Transverse colon (tissue), 4 donors: ENCODE data around the gene HMGB1.

ENCODE experiments used
- EP300 ChIP-seq: sonication (generic); formaldehyde crosslinking; IDR thresholded peaks from one replicate; pipeline ENCODE4 v1.6.1; 2017; ENCODE audit warnings: antibody characterized with exemption, low read depth
- POLR2A ChIP-seq: fragments of 450-650 bp; IDR thresholded peaks from one replicate; pipeline ENCODE4 v1.6.1; 2016; ENCODE audit warnings: antibody characterized with exemption, mild to moderate bottlenecking, moderate library complexity
- POLR2AphosphoS5 ChIP-seq, 3 donors: sonication (generic); formaldehyde crosslinking; IDR thresholded peaks; one replicate each; pipeline ENCODE4 v1.6.1; 2016; ENCODE audit warnings: antibody characterized with exemption in 3 of 3
- TF ChIP-seq, protein P1 (sequence below), 5 experiments: fragments of 200-600 bp in 3 of 5; fragments of 450-650 bp in 2 of 5; sonication (generic) in 3 of 5; IDR thresholded peaks; 1 replicate in 2 of 5; 2 replicates in 3 of 5; pipeline ENCODE4 v1.5.1; 2016 to 2017; ENCODE audit warnings: antibody characterized with exemption in 5 of 5, inconsistent platforms in 3 of 5, mild to moderate bottlenecking in 2 of 5, moderate library complexity in 1 of 5

DNA sequence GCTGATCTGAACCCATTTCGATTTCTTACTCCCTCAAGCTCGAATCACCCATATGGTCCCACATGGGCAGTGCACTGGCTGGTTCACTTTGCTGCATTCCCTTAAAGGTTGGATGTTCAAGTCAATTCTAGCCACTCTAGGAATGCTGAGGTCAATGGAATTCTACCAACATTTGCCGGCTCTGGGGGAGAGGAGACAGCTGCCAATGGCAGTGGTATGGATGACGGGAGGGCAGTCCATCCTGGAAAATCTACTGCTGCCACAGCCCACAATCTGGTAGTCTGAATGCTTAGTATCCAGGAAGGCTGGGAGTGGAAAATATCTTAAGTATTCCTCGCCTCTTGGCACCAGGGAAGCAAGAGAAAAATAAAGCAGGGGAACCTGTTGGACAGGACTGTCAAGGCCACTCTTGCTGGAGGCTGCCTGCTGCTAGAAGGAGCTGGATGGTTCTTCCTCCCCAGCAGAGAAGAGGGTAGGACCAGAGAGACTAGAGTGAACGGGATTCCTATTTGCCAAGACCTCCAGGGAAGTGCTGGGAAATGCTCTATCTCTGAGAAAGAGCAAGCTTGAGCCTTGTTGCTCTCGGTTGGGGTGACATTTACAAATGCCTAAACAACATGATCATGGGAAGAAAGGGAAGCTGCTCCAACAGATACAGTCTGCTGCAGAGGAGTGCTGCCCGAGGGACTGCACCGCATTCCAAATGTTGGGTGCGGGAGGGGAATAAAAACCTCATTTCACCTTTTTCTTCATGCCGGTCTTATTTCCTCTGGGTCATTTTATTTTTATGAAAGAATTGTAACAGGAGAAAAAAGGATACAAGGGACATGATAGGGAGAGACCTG lies 20.7 kb upstream of the HMGB1 start:
- TF ChIP-seq POLR2AphosphoS5 (IDR thresholded peaks at IDR 0.05), result no peak
- TF ChIP-seq, protein P1, sequence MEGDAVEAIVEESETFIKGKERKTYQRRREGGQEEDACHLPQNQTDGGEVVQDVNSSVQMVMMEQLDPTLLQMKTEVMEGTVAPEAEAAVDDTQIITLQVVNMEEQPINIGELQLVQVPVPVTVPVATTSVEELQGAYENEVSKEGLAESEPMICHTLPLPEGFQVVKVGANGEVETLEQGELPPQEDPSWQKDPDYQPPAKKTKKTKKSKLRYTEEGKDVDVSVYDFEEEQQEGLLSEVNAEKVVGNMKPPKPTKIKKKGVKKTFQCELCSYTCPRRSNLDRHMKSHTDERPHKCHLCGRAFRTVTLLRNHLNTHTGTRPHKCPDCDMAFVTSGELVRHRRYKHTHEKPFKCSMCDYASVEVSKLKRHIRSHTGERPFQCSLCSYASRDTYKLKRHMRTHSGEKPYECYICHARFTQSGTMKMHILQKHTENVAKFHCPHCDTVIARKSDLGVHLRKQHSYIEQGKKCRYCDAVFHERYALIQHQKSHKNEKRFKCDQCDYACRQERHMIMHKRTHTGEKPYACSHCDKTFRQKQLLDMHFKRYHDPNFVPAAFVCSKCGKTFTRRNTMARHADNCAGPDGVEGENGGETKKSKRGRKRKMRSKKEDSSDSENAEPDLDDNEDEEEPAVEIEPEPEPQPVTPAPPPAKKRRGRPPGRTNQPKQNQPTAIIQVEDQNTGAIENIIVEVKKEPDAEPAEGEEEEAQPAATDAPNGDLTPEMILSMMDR (IDR thresholded peaks at IDR 0.05), result no peak
- no peak for TF ChIP-seq POLR2A
- no peak for TF ChIP-seq EP300
